Nephron progenitor cell (in vitro differentiated cells): ENCODE measurements around the gene ZSCAN1.

Source experiments
- DNase-seq: peaks from one replicate; pipeline ENCODE4 v3.0.0; 2021
- H3K27ac Mint-ChIP-seq: 2 replicates; pipeline ENCODE4 v1.8.0; 2021; ENCODE audit warnings: mild to moderate bottlenecking, moderate library complexity, mixed read lengths
- H3K27me3 Mint-ChIP-seq: 2 replicates; pipeline ENCODE4 v1.8.0; 2021; ENCODE audit warnings: mild to moderate bottlenecking, low read depth, mixed read lengths; ENCODE audit not compliant: poor library complexity
- H3K36me3 Mint-ChIP-seq: 2 replicates; pipeline ENCODE4 v1.8.0; 2021; ENCODE audit warnings: low read depth, mixed read lengths
- H3K4me1 Mint-ChIP-seq: 2 replicates; pipeline ENCODE4 v1.8.0; 2021; ENCODE audit warnings: mixed read lengths
- H3K4me3 Mint-ChIP-seq: 2 replicates; pipeline ENCODE4 v1.8.0; 2021; ENCODE audit warnings: mild to moderate bottlenecking, moderate library complexity, mixed read lengths
- H3K9me3 Mint-ChIP-seq: 2 replicates; pipeline ENCODE4 v1.8.0; 2021; ENCODE audit warnings: mild to moderate bottlenecking, moderate library complexity, mixed read lengths
- CTCF ChIP-seq: fragments of 200-600 bp; sonication (generic); IDR thresholded peaks from 2 replicates; pipeline ENCODE4 v1.5.0; 2021; ENCODE audit warnings: antibody characterized with exemption

Gene ZSCAN1

GRCh38 chr19:58097349-58097748, 63.5 kb downstream of the ZSCAN1 start:
- no peak for DNase-seq
- Mint-ChIP-seq H3K36me3 (peaks cover 54% of the 10 kb centered on the region), H3K27ac (peak overlapping the region; percentile 57), H3K4me3 (peak overlapping the region; percentile 92), H3K27me3 (peaks cover 8% of the 10 kb centered on the region), H3K9me3 (peaks cover 84% of the 10 kb centered on the region), H3K4me1 (peaks cover 8% of the 10 kb centered on the region)
- no peak for TF ChIP-seq CTCF

GRCh38 chr19:58097781-58098681, 64.2 kb downstream of the ZSCAN1 start, which contains the start of gene ZSCAN18:
Gene ZSCAN18, minus strand, starts transcription at chr19:58098231. Its CDS starts 7,964 bp downstream, at chr19:58090267.
- Mint-ChIP-seq H3K4me1 (peaks cover 8% of the 10 kb centered on the region), H3K36me3 (peaks cover 47% of the 10 kb centered on the region), H3K27ac (peak within 1 kb of the TSS; percentile 100), H3K27me3 (peaks cover 8% of the 10 kb centered on the region), H3K9me3 (peaks cover 84% of the 10 kb centered on the region), H3K4me3 (peak within 1 kb of the TSS; percentile 92)
- no peak for TF ChIP-seq CTCF
- DNase-seq: peak; percentile 99

- H3K36me3 Mint-ChIP-seq: peaks cover 46% of the 10 kb centered on the region
- peaks cover 8% of the 10 kb centered on the region for H3K4me1 Mint-ChIP-seq
- H3K4me3 Mint-ChIP-seq: peak overlapping the region; percentile 92
- peak overlapping the region; percentile 100 for H3K27ac Mint-ChIP-seq
- no peak for DNase-seq
- no peak for TF ChIP-seq CTCF
- H3K9me3 Mint-ChIP-seq: peaks cover 84% of the 10 kb centered on the region
- peaks cover 8% of the 10 kb centered on the region for H3K27me3 Mint-ChIP-seq
Observed at GRCh38 chr19:58098682-58098998, 64.8 kb downstream of the ZSCAN1 start.
